ENCODE measurements around the gene TMC5. TPM values are rescaled to one million over a fixed set of nuclear protein-coding genes. Genes with fewer than 3 reads are reported as not detected.

Gene TMC5
- total and polyA plus RNA-seq, 2 donors from 2014 or later = 1.0 to 6.6 TPM

GRCh38 chr16:19382887-19383816 is 34.5 kb upstream of the TMC5 start:
- Histone ChIP-seq H3K36me3 (ENCODE audit: control insufficient read depth in 2 of 3, insufficient read depth in 3 of 3, low read length in 3 of 3) (no peaks in the 10 kb centered on the region), H3K27ac (ENCODE audit: low read depth in 2 of 2, low read length in 2 of 2) (no peak overlapping the region), H3K9me3 (ENCODE audit: control insufficient read depth in 2 of 3, insufficient read depth in 1 of 3, low read length in 3 of 3) (no peaks in the 10 kb centered on the region), H3K27me3 (ENCODE audit: control insufficient read depth, insufficient read depth, low read length) (no peaks in the 10 kb centered on the region), H3K4me3 (ENCODE audit: low read length in 3 of 3) (no peak overlapping the region), H3K4me1 (ENCODE audit: control insufficient read depth in 2 of 3, insufficient read depth in 2 of 3, low read depth in 1 of 3, low read length in 3 of 3) (no peaks in the 10 kb centered on the region), H3K9ac (ENCODE audit: low read length in 3 of 3) (no peak overlapping the region)
- DNase-seq (no peak), FAIRE-seq (no peak)
- intact Hi-C loops (cut with DNase I) = no loop called here
- no peak for TF ChIP-seq CTCF (IDR thresholded peaks at IDR 0.05; ENCODE audit: borderline replicate concordance, extremely low read depth, insufficient read depth)

- no peak for TF ChIP-seq CTCF (IDR thresholded peaks at IDR 0.05; ENCODE audit: borderline replicate concordance, extremely low read depth, insufficient read depth)
- H3K9me3 ChIP-seq (ENCODE audit: control insufficient read depth in 2 of 3, insufficient read depth in 1 of 3, low read length in 3 of 3) = no peaks in the 10 kb centered on the region
- no peaks in the 10 kb centered on the region for H3K4me1 ChIP-seq (ENCODE audit: control insufficient read depth in 2 of 3, insufficient read depth in 2 of 3, low read depth in 1 of 3, low read length in 3 of 3)
- intact Hi-C loops (cut with DNase I) = no loop called here
- H3K36me3 ChIP-seq (ENCODE audit: control insufficient read depth in 2 of 3, insufficient read depth in 3 of 3, low read length in 3 of 3) = no peaks in the 10 kb centered on the region
- FAIRE-seq (no peak), DNase-seq (peak in 1 of 5 donors; percentile 78)
- no peak overlapping the region for H3K4me3 ChIP-seq (ENCODE audit: low read length in 3 of 3)
- H3K9ac ChIP-seq (ENCODE audit: low read length in 3 of 3) = no peak overlapping the region
- H3K27me3 ChIP-seq (ENCODE audit: control insufficient read depth, insufficient read depth, low read length) = no peaks in the 10 kb centered on the region
- no peak overlapping the region for H3K27ac ChIP-seq (ENCODE audit: low read depth in 2 of 2, low read length in 2 of 2)
These were observed 33.0 kb upstream of the TMC5 start for GRCh38 chr16:19384656-19385055.

- Histone ChIP-seq H3K4me3 (ENCODE audit: low read length in 3 of 3) (no peak overlapping the region), H3K27me3 (ENCODE audit: control insufficient read depth, insufficient read depth, low read length) (no peaks in the 10 kb centered on the region), H3K9me3 (ENCODE audit: control insufficient read depth in 2 of 3, insufficient read depth in 1 of 3, low read length in 3 of 3) (no peaks in the 10 kb centered on the region), H3K27ac (ENCODE audit: low read depth in 2 of 2, low read length in 2 of 2) (no peak overlapping the region), H3K4me1 (ENCODE audit: control insufficient read depth in 2 of 3, insufficient read depth in 2 of 3, low read depth in 1 of 3, low read length in 3 of 3) (no peaks in the 10 kb centered on the region), H3K9ac (ENCODE audit: low read length in 3 of 3) (no peak overlapping the region), H3K36me3 (ENCODE audit: control insufficient read depth in 2 of 3, insufficient read depth in 3 of 3, low read length in 3 of 3) (no peaks in the 10 kb centered on the region)
- DNase-seq = peak in 2 of 5 donors; percentile 21 to 27
- FAIRE-seq = no peak
- intact Hi-C loops (cut with DNase I) = no loop called here
- TF ChIP-seq CTCF (IDR thresholded peaks at IDR 0.05; ENCODE audit: borderline replicate concordance, extremely low read depth, insufficient read depth) = no peak
These were observed 31.2 kb upstream of the TMC5 start for GRCh38 chr16:19386525-19386924.

Measured in kidney (tissue), 14 donors.